ENCODE measurements around the gene GGT7.

The GGT7 gene

GRCh38 chr20:34852298-34852697 lies 20.4 kb downstream of the GGT7 start (continued):
- TF ChIP-seq ZNF354C (tag by site-specific recombination; IDR thresholded peaks at IDR 0.05; ENCODE audit: borderline replicate concordance, low read depth) (no peak), ZNF558 (tag by site-specific recombination; IDR thresholded peaks at IDR 0.05) (no peak)

GRCh38 chr20:34850969-34851368 lies 21.7 kb downstream of the GGT7 start:
- POLR2A ChIA-PET = no interaction called here

GRCh38 chr20:34849778-34850177 lies 22.9 kb downstream of the GGT7 start:
- TF ChIP-seq RBAK (tag by site-specific recombination; IDR thresholded peaks at IDR 0.05) = no peak
- TF ChIP-seq ZBTB20 (tag by site-specific recombination; IDR thresholded peaks at IDR 0.05) = no peak
- no peak for TF ChIP-seq ZBTB17 (tag by site-specific recombination; IDR thresholded peaks at IDR 0.05)
- no peak for TF ChIP-seq HOXA7 (CRISPR knock-in tag; IDR thresholded peaks at IDR 0.05; ENCODE audit: borderline replicate concordance)
- no peak for TF ChIP-seq BCL11B (tag by site-specific recombination; IDR thresholded peaks at IDR 0.05; ENCODE audit: low read depth)
- TF ChIP-seq ZNF785 (tag by site-specific recombination; IDR thresholded peaks at IDR 0.05) = no peak
- no peak for TF ChIP-seq GFI1B (tag by site-specific recombination; IDR thresholded peaks at IDR 0.05)
- no peak for TF ChIP-seq SP7 (tag by site-specific recombination; IDR thresholded peaks at IDR 0.05)
- TF ChIP-seq ZNF521 (tag by site-specific recombination; IDR thresholded peaks at IDR 0.05) = no peak
- TF ChIP-seq GLIS2 (tag by site-specific recombination; IDR thresholded peaks at IDR 0.05) = no peak
- no peak for TF ChIP-seq ZNF596 (tag by site-specific recombination; IDR thresholded peaks at IDR 0.05)
- no peak for TF ChIP-seq ZNF76 (tag by site-specific recombination; IDR thresholded peaks at IDR 0.05; ENCODE audit: borderline replicate concordance, low read depth)
- ChIA-PET POLR2A (no interaction called here), CTCF (interaction anchor here (0.6 kb wide), 1 partner anchor 411 kb away, joined by 3 read pairs; no protein-coding TSS in a partner anchor)
- Histone ChIP-seq H3K9me3 (ENCODE audit: control insufficient read depth, insufficient read depth, low read depth, low read length) (no peaks in the 10 kb centered on the region), H3K36me3 (ENCODE audit: control insufficient read depth in 2 of 2, insufficient read depth in 1 of 2, low read length in 2 of 2) (peaks cover 0 to 71% of the 10 kb centered on the region in 2 experiments; a peak in 2 of 3 replicates), H3K4me1 (ENCODE audit: control insufficient read depth, insufficient read depth, low read length) (no peaks in the 10 kb centered on the region), H3K4me3 (ENCODE audit: low read depth, low read length) (no peak overlapping the region), H3K27ac (ENCODE audit: extremely low read depth, low read depth, low read length) (no peak overlapping the region)

More at GRCh38 chr20:34850969-34851368, 21.7 kb downstream of the GGT7 start:
- TF ChIP-seq ZNF664 (tag by site-specific recombination; IDR thresholded peaks at IDR 0.05) = no peak
- TF ChIP-seq ZNF2 (tag by site-specific recombination; IDR thresholded peaks at IDR 0.05) = no peak
- no peak for TF ChIP-seq ZBTB6 (tag by site-specific recombination; IDR thresholded peaks at IDR 0.05)
- TF ChIP-seq ZNF560 (tag by site-specific recombination; IDR thresholded peaks at IDR 0.05; ENCODE audit: borderline replicate concordance) = no peak
- no peak for TF ChIP-seq ZNF544 (tag by site-specific recombination; IDR thresholded peaks at IDR 0.05)
- no peak for TF ChIP-seq ZNF391 (tag by site-specific recombination; IDR thresholded peaks at IDR 0.05; ENCODE audit: borderline replicate concordance, low read depth)
- no peak for TF ChIP-seq ZNF184 (tag by site-specific recombination; IDR thresholded peaks at IDR 0.05)
- TF ChIP-seq ZFP41 (tag by site-specific recombination; IDR thresholded peaks at IDR 0.05; ENCODE audit: borderline replicate concordance) = no peak
- TF ChIP-seq ZXDB (tag by site-specific recombination; IDR thresholded peaks at IDR 0.05) = no peak
- no peak for TF ChIP-seq ZNF621 (tag by site-specific recombination; IDR thresholded peaks at IDR 0.05)
- Histone ChIP-seq H3K9me3 (ENCODE audit: control insufficient read depth, insufficient read depth, low read depth, low read length) (no peaks in the 10 kb centered on the region), H3K27ac (ENCODE audit: extremely low read depth, low read depth, low read length) (no peak overlapping the region), H3K4me1 (ENCODE audit: control insufficient read depth, insufficient read depth, low read length) (no peaks in the 10 kb centered on the region), H3K4me3 (ENCODE audit: low read depth, low read length) (no peak overlapping the region), H3K36me3 (ENCODE audit: control insufficient read depth in 2 of 2, insufficient read depth in 1 of 2, low read length in 2 of 2) (peaks cover 0 to 77% of the 10 kb centered on the region in 2 experiments; a peak in 2 of 3 replicates)
- CTCF ChIA-PET = no interaction called here

Data from HEK293 (cell line).